ENCODE data around the gene BLM.

Gene BLM

GRCh38 chr15:90691369-90691768, 25.8 kb upstream of the BLM start:
- FAIRE-seq (no peak), DNase-seq (ENCODE audit: insufficient read length, low spot score) (no peak)

DNA sequence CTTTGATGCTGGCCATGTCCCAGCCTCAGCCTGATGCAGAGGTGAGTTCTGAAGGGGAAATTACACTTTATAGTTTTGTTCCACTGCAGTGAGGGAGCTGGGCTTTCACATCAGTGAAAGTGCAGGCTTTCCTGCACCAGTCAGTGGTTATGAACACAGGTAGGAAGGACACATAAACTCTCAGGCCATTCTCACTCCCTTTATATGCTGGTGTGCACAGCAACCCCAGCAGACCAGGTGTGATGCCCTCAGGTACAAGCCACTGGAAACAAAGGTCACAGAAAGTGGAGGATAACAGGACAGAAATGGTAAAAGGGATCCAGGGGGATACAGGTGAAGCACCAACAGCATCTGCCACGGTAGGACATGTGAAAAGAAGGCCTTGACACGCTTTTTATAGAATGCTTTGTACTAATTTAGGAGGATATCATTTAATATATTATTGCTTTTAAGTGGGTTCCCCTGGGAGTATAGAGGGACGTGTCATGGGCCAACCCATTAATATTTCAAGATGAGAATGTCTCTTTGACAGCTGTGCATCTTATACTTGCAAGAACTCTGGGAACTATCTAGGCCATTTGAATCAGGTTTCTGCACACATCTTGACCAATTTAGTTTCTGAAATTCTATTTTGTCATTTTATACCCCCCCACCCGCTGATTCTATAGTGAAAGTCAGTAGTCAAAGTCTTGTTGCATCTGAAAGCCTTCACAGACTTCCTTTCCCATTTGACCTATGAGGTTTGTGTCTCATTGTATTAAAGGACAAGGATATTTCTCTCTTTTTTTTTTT, 25.0 kb upstream of the BLM start:
- DNase-seq (ENCODE audit: insufficient read length, low spot score) (no peak), FAIRE-seq (peak; percentile 28)

GRCh38 chr15:90694987-90695386, 22.2 kb upstream of the BLM start:
- FAIRE-seq, result no peak
- DNase-seq (ENCODE audit: insufficient read length, low spot score), result no peak

DNA sequence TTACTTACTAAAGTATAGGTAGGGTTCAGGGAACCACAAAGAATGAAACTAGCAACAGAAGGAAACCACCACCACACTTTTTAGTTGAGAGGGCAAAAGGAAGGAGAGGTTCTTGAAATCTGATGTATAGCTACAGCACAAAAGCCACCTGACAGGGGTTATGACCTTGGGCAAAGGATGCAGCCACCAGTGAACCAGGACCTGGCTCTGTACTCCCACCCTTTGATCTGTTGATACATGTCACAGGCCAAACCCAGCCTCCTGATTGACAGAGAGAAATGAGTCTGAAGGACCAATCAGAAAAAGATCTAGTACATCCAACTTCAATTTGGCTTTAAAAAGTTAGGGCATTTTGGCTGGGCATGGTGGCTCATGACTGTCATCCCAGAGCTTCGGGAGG, 20.0 kb upstream of the BLM start:
- DNase-seq (ENCODE audit: insufficient read length, low spot score) (no peak), FAIRE-seq (no peak)

DNA sequence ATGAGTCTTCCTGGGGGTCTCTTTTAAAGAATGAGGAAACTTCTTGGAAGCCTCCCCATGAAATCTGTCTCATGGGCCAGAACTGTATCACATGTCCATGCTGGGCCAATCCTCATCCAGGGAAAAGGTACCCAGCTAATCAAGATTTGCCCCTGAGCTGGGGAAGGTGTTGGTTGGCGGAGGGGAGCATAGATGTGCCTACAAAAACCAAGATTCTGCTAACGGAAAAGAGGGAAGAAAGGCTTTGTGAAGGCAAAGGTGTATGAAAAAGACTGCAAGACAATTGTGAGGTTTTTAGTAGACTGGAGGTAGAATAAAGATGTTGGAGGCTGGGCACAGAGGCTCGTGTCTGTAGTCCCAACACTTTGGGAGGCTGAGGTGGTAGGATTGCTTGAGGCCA, 18.5 kb upstream of the BLM start:
- FAIRE-seq, result no peak
- DNase-seq (ENCODE audit: insufficient read length, low spot score), result no peak

GRCh38 chr15:90701048-90701447, 16.1 kb upstream of the BLM start:
- FAIRE-seq, result no peak
- no peak for DNase-seq (ENCODE audit: insufficient read length, low spot score)

DNA sequence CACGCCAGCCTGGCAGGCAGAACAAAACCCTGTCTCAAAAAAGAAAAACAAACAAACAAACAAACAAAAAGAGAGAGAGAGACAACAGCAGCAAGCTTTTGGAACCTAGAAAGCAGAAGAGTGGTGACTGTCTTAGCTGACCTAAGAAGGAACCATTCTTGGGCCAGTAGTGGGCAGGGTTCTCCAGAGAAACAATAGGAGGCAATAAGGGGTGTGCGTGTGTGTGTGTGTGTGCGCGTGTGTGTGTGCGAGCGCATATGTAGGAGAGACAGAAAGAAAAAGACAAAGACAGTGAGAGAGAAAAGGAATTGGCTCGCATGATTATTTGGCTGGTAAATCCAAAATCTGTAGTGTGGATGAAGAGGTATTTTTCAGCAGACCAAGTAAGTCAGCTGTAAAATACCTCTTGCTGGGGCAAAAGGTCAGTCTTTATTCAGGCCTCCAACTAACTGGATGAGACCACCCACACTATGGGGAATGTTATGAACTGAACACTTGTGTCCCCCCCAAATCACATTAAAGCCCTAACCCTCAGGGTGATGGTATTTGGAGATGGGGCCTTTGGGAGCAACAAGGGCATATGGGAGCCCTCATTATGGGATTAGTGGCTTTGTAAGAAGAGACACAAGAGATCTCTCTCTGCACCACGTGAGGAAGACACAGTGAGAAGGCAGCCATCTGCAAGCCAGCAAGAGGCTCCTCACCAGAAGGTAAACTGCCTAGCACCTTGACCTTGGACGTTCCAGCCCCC, 15.1 kb upstream of the BLM start:
- DNase-seq (ENCODE audit: insufficient read length, low spot score), result no peak
- FAIRE-seq, result no peak

DNA sequence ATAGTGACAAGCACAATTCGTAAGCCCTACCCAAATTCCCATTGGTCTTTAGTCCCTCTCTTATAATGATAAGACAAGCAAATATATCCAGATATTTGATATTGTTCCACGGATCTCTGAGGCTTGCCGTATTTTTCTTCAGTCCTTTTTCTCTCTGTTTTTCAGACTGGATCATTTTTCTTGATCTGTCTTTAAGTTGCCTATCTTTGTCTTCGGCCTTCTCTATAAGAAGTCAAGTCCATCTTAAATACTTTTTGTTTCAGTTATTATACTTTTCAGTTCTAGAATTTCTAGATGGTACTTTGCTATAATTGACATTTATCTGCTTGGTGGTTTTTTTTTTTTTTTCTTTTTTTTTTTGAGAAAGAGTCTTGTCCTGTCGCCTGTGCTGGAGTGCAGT, 13.7 kb upstream of the BLM start:
- FAIRE-seq (no peak), DNase-seq (ENCODE audit: insufficient read length, low spot score) (no peak)

DNA sequence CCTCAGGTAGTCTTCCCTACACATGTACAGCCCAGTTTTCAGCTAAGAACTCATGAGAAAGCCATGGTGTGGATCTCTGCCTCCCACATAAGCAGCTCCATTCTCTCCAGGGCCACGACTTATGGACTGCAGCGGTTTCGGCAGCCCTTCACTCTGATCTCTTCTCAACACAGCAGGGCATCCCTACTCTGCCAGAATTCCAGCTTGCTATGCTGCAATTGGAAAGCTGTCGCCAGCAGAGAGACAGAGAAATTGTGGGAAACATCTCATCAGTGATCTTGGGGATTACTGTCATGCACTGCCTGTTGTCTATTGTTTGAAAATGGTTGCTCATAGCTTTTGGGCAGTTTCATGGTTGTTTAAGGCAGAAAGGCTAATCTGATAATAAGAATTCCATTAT, 11.9 kb upstream of the BLM start:
- DNase-seq (ENCODE audit: insufficient read length, low spot score) (no peak), FAIRE-seq (no peak)

DNA sequence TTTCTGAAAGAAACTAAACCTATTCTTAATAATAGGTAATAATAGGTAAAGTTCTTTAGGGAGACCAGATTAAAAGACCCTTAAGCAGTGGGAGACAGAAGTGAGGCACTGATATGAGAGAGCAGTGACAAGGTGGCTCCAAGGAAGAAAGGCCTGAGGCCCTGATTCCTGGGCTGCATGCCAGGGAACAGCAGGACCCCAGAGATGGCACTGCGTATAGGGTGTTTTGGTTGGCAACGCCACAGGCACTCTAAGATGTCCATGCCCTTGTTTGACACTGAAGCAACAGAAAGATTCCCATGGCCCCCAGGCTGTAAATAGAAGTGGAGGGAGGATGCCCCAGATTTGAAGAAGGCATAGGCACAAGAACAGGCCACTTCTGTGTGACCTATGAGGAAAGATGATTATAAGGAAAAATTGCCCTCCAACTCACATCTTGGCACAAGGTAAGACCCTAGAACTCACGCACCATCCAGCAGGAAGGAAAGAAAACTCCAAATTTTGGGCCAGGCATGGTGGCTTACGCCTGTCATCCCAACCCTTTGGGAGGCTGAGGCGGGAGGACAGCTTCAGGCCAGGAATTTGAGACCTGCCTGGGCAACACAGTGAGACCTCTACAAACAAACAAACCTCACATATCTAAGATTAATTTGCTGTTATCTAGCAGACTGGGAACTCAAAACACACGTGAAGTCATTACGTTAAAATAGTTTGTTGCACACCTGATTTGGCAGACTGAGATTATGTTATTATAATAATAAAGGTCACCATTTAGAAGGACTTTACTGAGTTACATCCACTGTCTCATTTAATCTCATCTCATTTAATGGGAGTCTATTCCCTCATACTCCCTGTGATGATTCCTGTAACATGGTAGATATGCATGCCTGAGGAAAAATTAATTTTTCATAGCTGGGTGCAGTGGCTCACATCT, 10.5 kb upstream of the BLM start:
- FAIRE-seq (no peak), DNase-seq (ENCODE audit: insufficient read length, low spot score) (no peak)

DNA sequence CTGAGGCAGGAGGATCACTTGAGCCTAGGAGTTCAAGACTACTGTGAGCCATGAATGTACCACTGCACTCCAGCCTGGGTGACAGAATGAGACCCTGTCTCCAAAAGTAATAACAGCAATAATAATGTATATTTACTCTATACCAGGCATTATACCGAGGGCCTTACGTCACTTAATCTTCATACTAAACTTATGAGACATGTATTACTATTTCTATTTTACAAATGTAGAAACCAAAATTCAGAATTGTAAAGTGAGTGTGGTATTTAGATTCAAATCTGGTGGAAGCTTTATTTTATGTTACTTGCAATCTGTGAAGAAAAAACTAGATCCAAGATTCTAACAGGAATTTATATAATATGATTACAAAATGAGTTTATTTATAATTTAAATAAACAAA, 9.7 kb upstream of the BLM start:
- DNase-seq (ENCODE audit: insufficient read length, low spot score), result no peak
- FAIRE-seq, result no peak

GRCh38 chr15:90708516-90708915, 8.6 kb upstream of the BLM start:
- no peak for FAIRE-seq
- DNase-seq (ENCODE audit: insufficient read length, low spot score), result no peak

GRCh38 chr15:90709278-90709677, 7.9 kb upstream of the BLM start:
- DNase-seq (ENCODE audit: insufficient read length, low spot score) (no peak), FAIRE-seq (no peak)

GRCh38 chr15:90710436-90711027, 6.6 kb upstream of the BLM start:
- no peak for DNase-seq (ENCODE audit: insufficient read length, low spot score)
- FAIRE-seq, result no peak

GRCh38 chr15:90711418-90711824, 5.7 kb upstream of the BLM start:
- FAIRE-seq (peak; percentile 47), DNase-seq (ENCODE audit: insufficient read length, low spot score) (no peak)

GRCh38 chr15:90711842-90712241, 5.3 kb upstream of the BLM start:
- FAIRE-seq (no peak), DNase-seq (ENCODE audit: insufficient read length, low spot score) (no peak)

GRCh38 chr15:90713081-90713480, 4.1 kb upstream of the BLM start:
- FAIRE-seq (no peak), DNase-seq (ENCODE audit: insufficient read length, low spot score) (no peak)

- FAIRE-seq (no peak), DNase-seq (ENCODE audit: insufficient read length, low spot score) (no peak)
Measured at GRCh38 chr15:90716317-90716975, 700 bp upstream of the BLM start.

DNA sequence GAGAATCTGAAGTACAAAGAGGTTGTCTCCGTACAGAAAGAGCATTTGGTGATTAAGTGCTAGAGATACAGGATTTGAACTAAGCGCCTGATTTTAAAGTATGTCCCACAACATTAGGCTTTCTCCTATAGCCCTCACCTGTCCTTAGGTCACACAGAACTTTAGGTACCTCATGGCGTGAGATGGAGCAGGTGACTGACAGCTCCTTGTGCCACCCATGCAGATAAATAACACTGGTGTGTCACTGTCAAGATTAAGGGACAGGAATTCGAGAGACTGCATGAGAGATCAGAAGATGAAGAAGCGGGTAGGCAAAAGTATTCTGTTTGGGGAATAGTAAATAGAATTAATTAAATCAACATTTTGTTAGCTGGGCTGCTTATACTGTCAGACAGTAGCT, 1.1 kb downstream of the BLM start:
- FAIRE-seq (no peak), DNase-seq (ENCODE audit: insufficient read length, low spot score) (no peak)

DNA sequence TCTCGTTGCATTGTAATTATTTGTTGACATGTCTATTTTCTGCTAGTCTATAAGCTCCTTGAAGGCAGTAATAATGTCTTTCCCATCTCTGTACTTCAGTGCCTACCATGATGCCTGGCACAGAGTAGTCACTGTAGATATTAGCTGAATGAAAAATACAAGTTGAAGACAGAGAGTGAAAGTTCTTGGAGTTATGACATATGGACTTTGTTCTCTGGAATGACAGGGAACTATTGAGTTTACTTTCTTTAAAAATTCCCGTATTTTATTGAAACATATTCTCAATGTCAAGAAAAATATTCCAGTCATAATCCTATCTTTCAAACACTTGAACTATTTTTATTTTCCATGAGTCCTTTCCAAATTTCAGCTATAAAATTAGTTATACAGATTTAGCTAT, 3.0 kb downstream of the BLM start:
- DNase-seq (ENCODE audit: insufficient read length, low spot score) (no peak), FAIRE-seq (no peak)

Data from GM19239 (cell line).